ENCODE results near the gene RAI14.
"Not testable (repeated sequence)": the region's sequence is repeated elsewhere in the genome, so short reads cannot be mapped to it uniquely, and the experiment has no call there.

The RAI14 gene

DNA sequence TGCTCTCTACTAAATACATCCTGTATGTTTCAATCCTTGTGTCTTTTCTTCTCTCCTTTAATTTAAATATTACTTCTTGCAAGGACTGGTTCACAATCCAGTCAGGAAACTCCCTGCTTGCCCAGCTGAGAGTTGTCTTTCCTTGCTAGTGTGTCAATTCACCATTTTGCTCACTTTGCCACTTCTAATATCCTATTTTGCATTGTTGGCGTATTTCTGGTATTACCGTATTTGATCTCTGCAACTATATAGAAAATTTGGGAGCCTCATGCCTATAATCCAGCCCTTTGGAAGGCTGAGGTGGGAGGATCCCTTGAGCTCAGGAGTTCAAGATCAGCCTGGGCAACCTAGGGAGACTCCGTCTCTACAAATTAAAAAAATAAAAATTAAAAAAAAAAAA, 92.3 kb downstream of the RAI14 start:
- no peak for DNase-seq (ENCODE audit: low spot score)

DNA sequence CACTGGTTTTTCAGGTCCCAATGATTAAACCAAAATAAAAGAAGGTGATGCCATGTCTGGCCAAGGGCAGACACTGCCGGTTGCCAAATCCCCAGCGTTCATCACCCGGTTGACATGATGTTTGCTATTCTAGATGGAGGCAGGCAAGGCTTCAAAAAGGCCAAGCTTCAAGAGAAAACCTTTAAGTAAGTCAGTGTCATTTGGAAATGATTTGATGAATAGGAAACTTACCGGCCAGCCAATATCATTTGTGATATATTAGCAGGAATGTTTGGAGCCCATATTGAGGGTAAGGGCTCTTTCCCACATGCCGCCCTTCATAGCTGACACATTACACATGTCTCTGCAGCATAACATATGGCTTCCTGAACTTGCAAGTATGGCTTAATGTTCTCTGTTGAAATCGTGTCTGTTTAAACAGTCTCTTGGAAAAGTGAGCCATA, 93.3 kb downstream of the RAI14 start:
- TF ChIP-seq, protein P1, sequence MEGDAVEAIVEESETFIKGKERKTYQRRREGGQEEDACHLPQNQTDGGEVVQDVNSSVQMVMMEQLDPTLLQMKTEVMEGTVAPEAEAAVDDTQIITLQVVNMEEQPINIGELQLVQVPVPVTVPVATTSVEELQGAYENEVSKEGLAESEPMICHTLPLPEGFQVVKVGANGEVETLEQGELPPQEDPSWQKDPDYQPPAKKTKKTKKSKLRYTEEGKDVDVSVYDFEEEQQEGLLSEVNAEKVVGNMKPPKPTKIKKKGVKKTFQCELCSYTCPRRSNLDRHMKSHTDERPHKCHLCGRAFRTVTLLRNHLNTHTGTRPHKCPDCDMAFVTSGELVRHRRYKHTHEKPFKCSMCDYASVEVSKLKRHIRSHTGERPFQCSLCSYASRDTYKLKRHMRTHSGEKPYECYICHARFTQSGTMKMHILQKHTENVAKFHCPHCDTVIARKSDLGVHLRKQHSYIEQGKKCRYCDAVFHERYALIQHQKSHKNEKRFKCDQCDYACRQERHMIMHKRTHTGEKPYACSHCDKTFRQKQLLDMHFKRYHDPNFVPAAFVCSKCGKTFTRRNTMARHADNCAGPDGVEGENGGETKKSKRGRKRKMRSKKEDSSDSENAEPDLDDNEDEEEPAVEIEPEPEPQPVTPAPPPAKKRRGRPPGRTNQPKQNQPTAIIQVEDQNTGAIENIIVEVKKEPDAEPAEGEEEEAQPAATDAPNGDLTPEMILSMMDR (IDR thresholded peaks at IDR 0.05; ENCODE audit: extremely low read depth, missing control alignments), result no peak
- no peak for DNase-seq (ENCODE audit: low spot score)

More for the DNA sequence above, 92.3 kb downstream of the RAI14 start:
- TF ChIP-seq, protein P1 (IDR thresholded peaks at IDR 0.05; ENCODE audit: extremely low read depth, missing control alignments), result no peak

DNA sequence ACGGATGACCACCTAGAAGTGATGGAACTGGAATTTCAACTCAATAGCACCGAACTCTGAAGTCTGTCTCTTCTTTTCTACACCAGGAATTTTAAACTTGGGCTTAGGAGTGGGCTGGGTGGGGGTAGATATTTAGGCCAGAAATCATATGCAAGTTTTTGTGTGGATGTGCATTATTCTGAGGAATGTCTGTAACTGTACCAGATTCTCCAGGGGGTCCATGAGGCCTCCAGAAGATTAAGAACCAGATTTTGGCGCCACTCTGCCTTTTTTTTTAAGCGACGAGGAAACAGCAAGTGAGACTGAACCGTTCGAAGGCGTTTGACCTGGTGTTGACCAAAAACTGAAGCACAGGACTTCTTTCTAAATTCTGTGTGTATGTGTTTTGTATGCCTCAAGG, 94.1 kb downstream of the RAI14 start:
- no peak for DNase-seq (ENCODE audit: low spot score)
- TF ChIP-seq, protein P1 (IDR thresholded peaks at IDR 0.05; ENCODE audit: extremely low read depth, missing control alignments), result no peak

DNA sequence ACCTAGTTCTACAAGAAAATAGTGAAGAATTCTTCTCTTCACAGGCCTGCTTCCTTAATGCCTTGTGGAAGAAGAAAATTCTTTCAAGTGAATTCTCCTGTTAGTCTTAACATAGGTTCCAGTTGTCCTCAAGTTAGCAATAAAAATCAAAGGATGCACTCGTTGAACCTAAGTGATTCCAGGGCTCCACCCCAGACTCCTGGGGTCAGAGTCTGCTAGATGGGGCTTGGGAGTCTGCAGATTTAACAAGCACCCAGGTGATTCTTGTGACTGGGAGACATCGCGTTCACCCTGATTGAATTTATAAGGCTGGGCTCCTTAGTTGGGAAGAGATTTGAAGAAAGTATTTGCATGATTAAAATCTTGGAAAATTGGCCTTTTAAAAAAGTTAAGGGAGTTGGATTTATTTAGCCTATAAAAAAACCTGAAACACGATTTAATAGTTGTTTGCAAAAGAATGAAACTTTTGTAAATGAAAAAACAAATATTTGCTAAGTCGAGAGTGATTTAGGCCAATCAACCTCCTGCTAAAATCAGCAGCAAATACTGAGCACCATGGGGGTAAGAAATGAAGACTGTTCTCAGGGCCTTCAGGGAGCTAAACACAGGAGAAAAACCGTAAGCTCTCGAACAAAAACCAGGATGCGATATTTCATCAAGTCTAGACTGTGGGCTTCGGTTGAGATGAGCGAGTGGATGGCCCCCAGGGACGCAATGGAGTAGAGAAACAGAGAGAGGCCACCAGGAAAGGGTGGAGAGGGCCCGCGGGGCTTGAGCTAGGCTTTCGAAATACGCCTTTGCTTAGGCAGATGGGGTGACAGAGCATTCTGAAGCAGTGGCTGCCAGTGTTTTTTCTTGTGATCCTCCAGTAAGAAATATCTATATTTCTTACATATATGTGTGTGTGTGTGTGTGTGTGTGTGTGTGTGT, 95.9 kb downstream of the RAI14 start:
- no peak for DNase-seq (ENCODE audit: low spot score)
- TF ChIP-seq, protein P1 (IDR thresholded peaks at IDR 0.05; ENCODE audit: extremely low read depth, missing control alignments), result no peak

DNA sequence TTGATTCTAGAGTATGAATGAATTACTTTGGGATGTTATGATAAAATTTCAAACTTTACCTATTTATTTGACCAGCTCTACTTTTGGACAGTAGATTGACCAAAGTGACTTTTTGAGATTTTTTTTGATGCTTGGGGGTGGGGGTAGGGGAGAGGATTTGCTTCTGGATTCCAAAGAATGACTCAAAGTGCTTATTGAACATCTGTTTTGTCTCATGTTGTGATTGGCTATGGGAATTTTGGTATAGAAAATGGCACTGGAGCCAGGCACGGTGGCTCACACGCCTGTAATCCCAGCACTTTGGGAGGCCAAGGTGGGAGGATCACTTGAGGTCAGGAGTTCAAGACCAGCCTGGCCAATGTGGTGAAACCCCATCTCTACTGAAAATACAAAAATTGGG, 97.1 kb downstream of the RAI14 start:
- DNase-seq (ENCODE audit: low spot score), result not testable (repeated sequence)

DNA sequence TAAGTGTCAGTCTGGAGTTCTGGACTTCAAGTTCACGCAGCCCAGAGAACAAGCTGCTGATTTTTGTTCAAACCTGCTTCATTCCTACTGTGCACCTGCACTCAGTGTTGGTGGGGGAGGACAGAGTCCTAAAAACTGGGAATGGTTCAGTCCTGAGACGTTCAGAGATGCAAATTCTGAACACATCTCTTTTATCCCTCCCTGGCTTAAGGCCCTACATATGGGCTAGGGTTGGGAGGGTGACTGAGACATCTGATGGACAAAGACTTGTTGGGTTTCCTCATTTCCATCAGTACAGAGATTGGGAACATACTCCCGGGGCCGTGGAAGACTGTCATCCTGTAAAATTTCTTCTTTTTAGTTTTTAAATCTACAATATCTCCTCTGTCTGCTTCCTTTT, 99.8 kb downstream of the RAI14 start:
- DNase-seq (ENCODE audit: low spot score), result no peak
- TF ChIP-seq, protein P1 (IDR thresholded peaks at IDR 0.05; ENCODE audit: extremely low read depth, missing control alignments), result no peak

DNA sequence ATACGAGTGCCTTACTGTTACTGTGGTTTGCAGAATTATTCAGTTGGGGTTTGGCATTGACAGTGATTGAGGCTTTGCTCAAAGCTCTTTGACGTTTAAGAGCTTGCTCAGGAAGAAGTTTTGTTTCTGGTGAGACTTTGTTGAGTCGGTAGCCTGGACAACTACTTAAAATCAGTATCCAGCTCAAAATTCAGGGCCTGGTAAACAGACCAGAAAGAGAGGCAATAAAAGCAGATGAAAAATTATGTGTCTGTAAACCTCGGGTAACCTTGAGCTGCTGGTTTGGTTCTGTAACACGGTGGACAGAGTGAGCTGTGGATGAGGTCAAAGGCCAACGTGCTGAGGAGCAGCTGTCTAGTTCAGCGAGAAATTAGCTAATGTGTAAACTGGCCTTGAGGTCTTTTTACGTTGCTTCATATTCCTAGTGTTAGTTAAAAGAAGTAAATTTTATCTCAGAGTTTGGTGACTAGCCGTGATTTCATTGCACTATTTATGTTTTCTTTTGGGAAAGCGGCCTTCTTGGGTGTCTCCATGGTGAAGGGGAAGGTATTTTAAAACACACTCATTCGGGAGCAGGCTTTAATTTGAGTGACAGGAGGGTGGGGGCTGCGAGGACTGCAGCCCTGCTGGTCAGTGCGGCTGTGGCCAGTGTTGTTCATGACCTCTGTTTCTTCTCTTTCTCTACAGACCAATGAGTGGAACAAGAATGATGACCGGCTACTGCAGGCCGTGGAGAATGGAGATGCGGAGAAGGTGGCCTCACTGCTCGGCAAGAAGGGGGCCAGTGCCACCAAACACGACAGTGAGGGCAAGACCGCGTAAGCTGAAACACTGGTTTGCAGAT, 100.9 kb downstream of the RAI14 start:
- TF ChIP-seq, protein P1 (IDR thresholded peaks at IDR 0.05; ENCODE audit: extremely low read depth, missing control alignments), result no peak
- no peak for DNase-seq (ENCODE audit: low spot score)
